Large intestine (tissue), 3 donors: Measurements from ENCODE around the gene PPFIBP2. TPM values are rescaled to one million over a fixed set of nuclear protein-coding genes. Genes with fewer than 3 reads are reported as not detected.

Source experiments
- DNase-seq, 2 donors: peaks; one replicate each; pipeline versions ENCODE4 v3.0.0 to v3.0.0-alpha.2; 2013
- H3K27ac ChIP-seq: one replicate; pipeline ENCODE4 v1.5.1; 2013; ENCODE audit warnings: low read length
- H3K27me3 ChIP-seq: 2 replicates; pipeline ENCODE4 v1.6.1; 2013; ENCODE audit warnings: low read length; ENCODE audit not compliant: control insufficient read depth, insufficient read depth
- H3K36me3 ChIP-seq: 2 replicates; pipeline ENCODE4 v1.6.1; 2013; ENCODE audit warnings: low read length; ENCODE audit not compliant: control insufficient read depth, insufficient read depth
- H3K4me1 ChIP-seq: one replicate; pipeline ENCODE4 v1.6.1; 2013; ENCODE audit warnings: low read length; ENCODE audit not compliant: control insufficient read depth, insufficient read depth
- H3K4me3 ChIP-seq: one replicate; pipeline ENCODE4 v1.5.1; 2013; ENCODE audit warnings: low read length
- H3K9me3 ChIP-seq: one replicate; pipeline ENCODE4 v1.6.1; 2013; ENCODE audit warnings: mild to moderate bottlenecking, low read depth, low read length, moderate library complexity; ENCODE audit not compliant: control insufficient read depth
- WGBS: methylation state at CpG from one replicate; pipeline ENCODE4 v1.1.5; 2013; ENCODE audit warnings: low lambda C conversion rate; ENCODE audit not compliant: insufficient coverage; 5-methylcytosine and 5-hydroxymethylcytosine counted together
- polyA plus RNA-seq: library from polyadenylated mRNA; unstranded; fragments of 120-200 nt; gene quantifications from one replicate; pipeline ENCODE4 v1.2.1, GENCODE V29; 2013

PPFIBP2 gene
- polyA plus RNA-seq, 1 donor, result 73.1 TPM

- Histone ChIP-seq H3K27ac (no peak overlapping the region), H3K4me3 (no peak overlapping the region)
- DNase-seq, result no peak
Observed at GRCh38 chr11:7564803-7565202, 51.0 kb downstream of the PPFIBP2 start.

GRCh38 chr11:7567311-7567710 is 53.5 kb downstream of the PPFIBP2 start:
- peaks cover 9% of the 10 kb centered on the region for H3K4me1 ChIP-seq
- no CpG with 5 or more reads among the region's 1 CpG for WGBS

More at GRCh38 chr11:7564803-7565202, 51.0 kb downstream of the PPFIBP2 start:
- H3K36me3 ChIP-seq, result peaks cover 3% of the 10 kb centered on the region
- WGBS, result no CpG with 5 or more reads among the region's 2 CpGs
- no peaks in the 10 kb centered on the region for H3K4me1 ChIP-seq
- H3K27me3 ChIP-seq, result no peaks in the 10 kb centered on the region
- no peaks in the 10 kb centered on the region for H3K9me3 ChIP-seq

DNA sequence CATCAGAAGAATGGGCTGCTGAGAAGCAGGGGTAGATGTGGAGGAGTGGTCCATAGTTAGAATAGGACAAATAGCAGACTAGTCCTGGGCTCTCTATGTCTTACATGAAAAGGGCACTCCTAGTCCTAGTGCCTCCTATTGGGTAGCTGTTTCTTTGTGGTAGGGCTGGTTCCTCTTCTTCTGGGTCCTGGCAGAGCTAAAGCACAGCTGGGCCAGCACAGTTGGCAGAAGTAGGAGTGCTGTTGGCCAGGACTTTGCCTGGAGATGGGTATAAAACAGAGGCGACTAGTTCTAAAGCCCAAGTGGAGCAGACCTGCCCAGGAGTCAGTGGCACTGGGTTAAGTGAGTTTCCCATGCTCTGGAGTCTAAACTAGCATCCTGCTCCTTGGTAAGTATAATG is 55.2 kb downstream of the PPFIBP2 start:
- Histone ChIP-seq H3K27me3 (no peaks in the 10 kb centered on the region), H3K4me1 (peaks cover 27% of the 10 kb centered on the region), H3K36me3 (peaks cover 3% of the 10 kb centered on the region), H3K9me3 (no peaks in the 10 kb centered on the region), H3K27ac (no peak overlapping the region), H3K4me3 (no peak overlapping the region)
- no peak for DNase-seq
- WGBS, result no CpG with 5 or more reads among the region's 1 CpG

More at GRCh38 chr11:7567311-7567710, 53.5 kb downstream of the PPFIBP2 start:
- no peak for DNase-seq
- Histone ChIP-seq H3K36me3 (peaks cover 3% of the 10 kb centered on the region), H3K9me3 (no peaks in the 10 kb centered on the region), H3K27ac (no peak overlapping the region), H3K4me3 (no peak overlapping the region), H3K27me3 (no peaks in the 10 kb centered on the region)

DNA sequence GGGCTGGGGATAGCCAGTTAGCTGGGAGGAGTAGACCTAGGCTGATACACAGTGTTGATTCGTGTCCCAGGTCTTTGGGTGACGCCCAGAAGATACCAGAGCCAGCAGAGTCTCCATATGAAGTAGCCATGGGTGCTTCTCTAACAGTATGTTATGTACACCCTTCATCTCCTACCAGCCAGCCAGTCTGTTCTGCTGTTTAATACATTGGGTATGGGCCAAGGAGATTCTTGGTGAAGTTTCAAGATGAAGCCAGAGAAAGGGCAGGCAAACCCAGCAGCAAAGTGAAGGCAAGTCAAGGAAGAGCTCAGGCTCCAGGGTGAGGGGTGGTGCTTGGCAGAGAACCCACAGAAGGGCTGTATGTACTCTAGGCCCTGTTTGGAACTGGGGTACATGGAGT is 56.4 kb downstream of the PPFIBP2 start:
- Histone ChIP-seq H3K27me3 (no peaks in the 10 kb centered on the region), H3K27ac (no peak overlapping the region), H3K36me3 (peaks cover 3% of the 10 kb centered on the region), H3K4me3 (no peak overlapping the region), H3K9me3 (no peaks in the 10 kb centered on the region), H3K4me1 (peaks cover 39% of the 10 kb centered on the region)
- WGBS, result no CpG with 5 or more reads among the region's 2 CpGs
- no peak for DNase-seq

- H3K9me3 ChIP-seq, result no peaks in the 10 kb centered on the region
- H3K27me3 ChIP-seq, result no peaks in the 10 kb centered on the region
- H3K36me3 ChIP-seq, result no peaks in the 10 kb centered on the region
- no CpG with 5 or more reads among the region's 1 CpG for WGBS
- H3K27ac ChIP-seq, result peak overlapping the region; percentile 94
- no peak overlapping the region for H3K4me3 ChIP-seq
- peaks cover 47% of the 10 kb centered on the region for H3K4me1 ChIP-seq
- no peak for DNase-seq
Observed at GRCh38 chr11:7570938-7571521, 57.2 kb downstream of the PPFIBP2 start.

DNA sequence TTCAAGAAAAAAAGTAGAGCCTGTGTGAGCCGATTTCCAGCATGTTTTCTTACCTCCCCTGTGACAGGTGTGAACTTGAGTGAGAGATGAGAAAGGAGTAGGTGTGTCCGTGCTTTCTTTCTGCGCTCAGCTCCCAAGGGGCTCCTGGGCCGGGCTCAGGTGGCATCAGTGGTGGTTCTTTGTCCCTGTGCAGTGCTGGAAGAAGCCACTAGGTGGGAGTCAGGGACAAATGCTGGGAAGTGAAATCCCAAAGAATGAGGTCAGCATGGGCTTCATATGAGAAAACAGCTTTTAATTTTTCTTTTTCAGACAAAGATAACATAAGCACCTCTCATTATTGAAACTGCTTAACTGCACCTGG is 57.8 kb downstream of the PPFIBP2 start:
- H3K27ac ChIP-seq, result peak overlapping the region; percentile 94
- no peak overlapping the region for H3K4me3 ChIP-seq
- DNase-seq, result peak; percentile 73 to 76
- H3K4me1 ChIP-seq, result peaks cover 52% of the 10 kb centered on the region
- H3K36me3 ChIP-seq, result no peaks in the 10 kb centered on the region
- no peaks in the 10 kb centered on the region for H3K9me3 ChIP-seq
- H3K27me3 ChIP-seq, result no peaks in the 10 kb centered on the region
- no CpG with 5 or more reads among the region's 4 CpGs for WGBS

DNA sequence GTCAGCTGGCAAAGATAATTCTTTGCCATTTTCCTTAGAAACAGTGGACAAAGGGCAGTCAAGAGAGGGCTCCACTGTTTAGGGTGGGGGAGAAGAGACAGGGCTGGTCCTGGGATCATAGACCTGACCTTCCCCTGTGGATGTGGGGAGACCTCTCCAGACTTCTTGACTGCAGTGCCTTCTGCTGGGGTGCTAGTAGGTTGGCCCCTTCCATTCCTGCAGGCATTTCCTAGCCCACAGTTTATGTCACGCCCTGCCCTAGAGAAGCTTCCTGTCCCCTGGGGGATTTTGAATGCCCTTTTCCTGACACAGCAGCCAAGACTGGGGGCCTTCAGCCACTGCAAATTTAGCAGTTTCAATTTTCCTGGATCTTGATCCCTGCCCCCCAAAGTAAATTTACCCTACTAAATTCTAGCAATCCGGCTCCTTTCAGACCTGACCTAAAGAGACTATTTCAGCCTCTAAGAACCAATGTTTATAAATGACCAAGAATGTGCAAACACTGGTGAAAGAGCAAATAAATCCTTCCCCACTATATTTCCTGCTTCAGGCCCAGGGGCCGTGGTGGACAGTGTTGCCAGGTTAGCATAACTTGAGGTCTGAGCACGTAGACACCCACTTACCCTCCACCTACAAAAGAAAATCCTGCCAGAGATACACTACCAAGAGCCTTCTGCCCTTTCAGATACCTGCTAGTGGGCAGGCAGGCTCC is 58.4 kb downstream of the PPFIBP2 start:
- DNase-seq, result peak in 1 of 2 donors; percentile 31
- Histone ChIP-seq H3K9me3 (no peaks in the 10 kb centered on the region), H3K4me3 (no peak overlapping the region), H3K27me3 (no peaks in the 10 kb centered on the region), H3K27ac (peak overlapping the region; percentile 94), H3K4me1 (peaks cover 54% of the 10 kb centered on the region), H3K36me3 (no peaks in the 10 kb centered on the region)
- WGBS, result no CpG with 5 or more reads among the region's 4 CpGs

DNA sequence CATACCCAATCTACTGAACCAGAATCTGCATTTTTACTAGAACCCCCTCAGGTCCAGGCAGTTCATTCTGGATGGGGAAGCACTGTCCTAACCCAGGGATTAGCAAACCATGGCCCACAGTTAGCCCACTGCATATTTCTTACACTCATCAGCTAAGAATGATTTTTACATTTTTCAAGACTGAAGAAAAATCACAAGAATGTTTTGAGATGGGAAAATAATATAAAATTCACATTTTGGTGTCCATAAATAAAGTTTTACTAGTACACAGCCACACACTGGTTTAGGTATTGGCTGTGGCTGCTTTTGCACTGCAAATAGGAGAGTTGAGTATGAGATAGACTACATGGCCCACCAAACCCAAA is 59.4 kb downstream of the PPFIBP2 start:
- Histone ChIP-seq H3K36me3 (no peaks in the 10 kb centered on the region), H3K27me3 (no peaks in the 10 kb centered on the region), H3K4me1 (peaks cover 54% of the 10 kb centered on the region), H3K4me3 (no peak overlapping the region), H3K9me3 (no peaks in the 10 kb centered on the region), H3K27ac (peak overlapping the region; percentile 94)
- peak in 1 of 2 donors; percentile 16 for DNase-seq

DNA sequence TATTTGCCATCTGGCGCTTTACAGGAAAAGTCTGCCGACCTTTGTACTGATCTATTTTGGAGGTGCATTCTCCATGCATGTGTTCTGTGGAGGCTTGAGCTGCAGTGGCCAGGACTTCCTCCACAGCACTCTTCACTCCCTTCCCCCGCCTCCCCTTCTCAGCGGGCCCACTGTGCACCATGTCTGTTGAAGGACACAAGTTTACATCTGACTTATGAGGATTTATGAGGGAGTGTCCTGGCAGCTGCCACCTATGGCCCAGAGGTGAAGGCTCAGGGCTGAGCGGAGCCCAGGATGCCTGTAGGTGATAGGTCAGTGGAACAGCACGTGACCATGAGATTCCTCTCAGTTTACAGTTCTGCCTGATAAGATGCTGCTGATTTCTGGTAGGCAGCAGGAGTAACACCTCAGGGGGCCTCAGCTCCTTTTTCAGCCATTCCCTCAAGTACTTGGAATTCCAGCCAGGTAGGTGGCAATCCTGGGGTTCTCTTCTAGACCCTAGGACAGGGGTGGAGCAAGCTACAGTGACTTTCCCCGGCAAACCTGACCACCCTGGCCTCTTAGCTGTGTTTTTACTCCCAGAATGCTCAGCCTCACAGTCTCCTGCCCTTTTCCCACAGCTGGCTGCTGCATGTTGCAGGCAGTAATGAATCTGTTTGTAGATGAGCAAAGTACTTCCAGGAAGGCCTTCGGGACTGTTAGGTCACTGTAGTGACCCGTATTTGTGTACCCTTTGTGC is 59.9 kb downstream of the PPFIBP2 start:
- Histone ChIP-seq H3K4me1 (peaks cover 55% of the 10 kb centered on the region), H3K27ac (peak overlapping the region; percentile 94), H3K4me3 (no peak overlapping the region), H3K36me3 (no peaks in the 10 kb centered on the region), H3K9me3 (no peaks in the 10 kb centered on the region), H3K27me3 (no peaks in the 10 kb centered on the region)
- no CpG with 5 or more reads among the region's 9 CpGs for WGBS
- DNase-seq, result peak; percentile 79 to 89

GRCh38 chr11:7574491-7575130 is 60.8 kb downstream of the PPFIBP2 start:
- peaks cover 64% of the 10 kb centered on the region for H3K4me1 ChIP-seq
- WGBS, result 46% methylated on average over 3 of the region's 7 CpGs
- DNase-seq, result no peak
- no peaks in the 10 kb centered on the region for H3K36me3 ChIP-seq
- no peaks in the 10 kb centered on the region for H3K9me3 ChIP-seq
- H3K4me3 ChIP-seq, result no peak overlapping the region
- H3K27me3 ChIP-seq, result no peaks in the 10 kb centered on the region
- H3K27ac ChIP-seq, result peak overlapping the region; percentile 94
